Measurements from ENCODE around the gene GNG12. TPM values are rescaled to one million over a fixed set of nuclear protein-coding genes. Genes with fewer than 3 reads are reported as not detected.

The GNG12 gene
- total and polyA plus RNA-seq, 9 of the 15 experiments (the other 6 are each of a cell fraction or from before 2014, with no cell fraction given), result 2.6 to 6.0 (median 4.1) TPM

- TF ChIP-seq CAMTA2 (CRISPR knock-in tag; conservative IDR thresholded peaks at IDR 0.05) (no peak), RAD51 (IDR thresholded peaks at IDR 0.05; ENCODE audit: borderline replicate concordance, low read depth) (no peak), IRF9 (tag; IDR thresholded peaks at IDR 0.05) (no peak), ZNF766 (CRISPR knock-in tag; conservative IDR thresholded peaks at IDR 0.05) (no peak), ZNF316 (IDR thresholded peaks at IDR 0.05) (no peak), CEBPG (CRISPR knock-in tag; IDR thresholded peaks at IDR 0.05) (no peak), CEBPG (tag; conservative IDR thresholded peaks at IDR 0.05 in 1 of 2, IDR thresholded peaks at IDR 0.05 in 1 of 2) (no peak), FOXP1 (CRISPR knock-in tag; IDR thresholded peaks at IDR 0.05) (no peak), ARNT (IDR thresholded peaks at IDR 0.05) (0 out of 4 replicates have a peak, but pooled peaks of 1 of the 2 experiments have one; percentile 51), SLC30A9 (CRISPR knock-in tag; IDR thresholded peaks at IDR 0.05) (no peak), ZNF354B (CRISPR knock-in tag; IDR thresholded peaks at IDR 0.05) (no peak), BRF2 (IDR thresholded peaks at IDR 0.05; ENCODE audit: borderline replicate concordance, insufficient read depth, insufficient read length) (no peak), CREB3L1 (IDR thresholded peaks at IDR 0.05; ENCODE audit: borderline replicate concordance, low read depth) (no peak), HDGF (IDR thresholded peaks at IDR 0.05) (no peak), ZNF445 (CRISPR knock-in tag; IDR thresholded peaks at IDR 0.05; ENCODE audit: low read depth) (no peak), EGR1 (conservative IDR thresholded peaks at IDR 0.05) (no peak), POU5F1 (IDR thresholded peaks at IDR 0.05; ENCODE audit: borderline replicate concordance, low read depth, low read length, partially characterized antibody) (no peak), PRPF4 (IDR thresholded peaks at IDR 0.05; ENCODE audit: insufficient read depth, low read depth, low read length, poor library complexity, severe bottlenecking) (no peak), NFRKB (IDR thresholded peaks at IDR 0.05; ENCODE audit: low read depth) (no peak), ZNF398 (CRISPR knock-in tag; IDR thresholded peaks at IDR 0.05) (no peak), TRIM24 (IDR thresholded peaks at IDR 0.05) (no peak), C11orf30 (IDR thresholded peaks at IDR 0.05; ENCODE audit: low read depth) (no peak), MYNN (IDR thresholded peaks at IDR 0.05) (peak; percentile 21; the same call in 1 of the 2 replicates), MYNN (CRISPR knock-in tag; IDR thresholded peaks at IDR 0.05) (no peak), TGIF2 (CRISPR knock-in tag; IDR thresholded peaks at IDR 0.05) (no peak)
Observed at GRCh38 chr1:67689267-67690017, 143.8 kb downstream of the GNG12 start (continued).

Data from K562 (cell line).